ENCODE measurements around the gene SLC25A30. TPM values are rescaled to one million over a fixed set of nuclear protein-coding genes. Genes with fewer than 3 reads are reported as not detected.

The SLC25A30 gene
- total RNA-seq, 1 experiment from 2014 or later: 6.3 TPM

DNA sequence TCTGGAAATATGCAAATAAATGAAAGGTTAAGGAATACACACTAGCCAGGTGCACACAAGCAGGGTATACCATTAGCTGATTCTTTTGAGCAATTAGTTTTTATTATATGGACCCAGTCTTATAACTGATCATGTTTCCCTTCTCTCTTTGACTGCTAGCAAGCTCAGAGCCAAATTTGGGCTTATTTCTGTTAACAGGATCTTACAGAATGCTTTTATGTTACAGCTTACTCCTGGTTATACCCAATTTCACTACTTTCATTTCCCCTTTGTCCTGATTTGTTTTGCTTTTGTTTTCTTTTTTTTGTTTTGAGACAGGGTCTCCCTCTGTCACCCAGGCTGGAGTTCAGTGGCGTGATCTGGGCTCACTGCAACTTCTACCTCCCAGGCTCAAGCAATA is 64.3 kb downstream of the SLC25A30 start:
- no peaks in the 10 kb centered on the region for H3K79me2 ChIP-seq (ENCODE audit: insufficient read depth, low read length)
- H3K27me3 Mint-ChIP-seq (ENCODE audit: low read depth): no peaks in the 10 kb centered on the region
- H3K79me1 ChIP-seq (ENCODE audit: insufficient read depth, low read depth, low read length, poor library complexity, severe bottlenecking): no peaks in the 10 kb centered on the region
- H3T11ph ChIP-seq (ENCODE audit: low read length): no peak overlapping the region
- H3K23ac ChIP-seq (ENCODE audit: insufficient read length, low read depth, low read length): no peak overlapping the region
- H3K27me3 ChIP-seq (ENCODE audit: insufficient read depth, low read length): no peaks in the 10 kb centered on the region
- H4K8ac ChIP-seq (replicated peaks; ENCODE audit: insufficient read length, low read depth, low read length): no peak overlapping the region
- H4K20me1 ChIP-seq (ENCODE audit: control insufficient read depth, insufficient read depth, insufficient read length): no peaks in the 10 kb centered on the region
- no peak overlapping the region for H2BK20ac ChIP-seq (ENCODE audit: low read depth, low read length, poor library complexity, severe bottlenecking)
- H3K18ac ChIP-seq (ENCODE audit: insufficient read length, low read depth, low read length): no peak overlapping the region
- peaks cover 24 to 58% (median 57%) of the 10 kb centered on the region in 3 experiments for H3K36me3 Mint-ChIP-seq (ENCODE audit: insufficient read depth in 1 of 3, low read depth in 3 of 3)
- no peak overlapping the region for H2BK15ac ChIP-seq (ENCODE audit: low read depth, low read length)
- H3K27ac ChIP-seq (ENCODE audit: insufficient read length, low read depth, low read length): no peak overlapping the region
- no peak overlapping the region for H2AFZ ChIP-seq (ENCODE audit: low read length)
- H2BK5ac ChIP-seq (ENCODE audit: insufficient read length, low read length): no peak overlapping the region
- no peak overlapping the region for H3K4ac ChIP-seq (ENCODE audit: low read depth, low read length)
- no peak overlapping the region for H3K9ac ChIP-seq (ENCODE audit: extremely low read depth, insufficient read length, low read length)
- H3K4me2 ChIP-seq (ENCODE audit: insufficient read depth, insufficient read length, low read length): no peak overlapping the region
- no peaks in the 10 kb centered on the region for H3K9me3 ChIP-seq (ENCODE audit: control insufficient read depth, low read depth, low read length)
- no peak overlapping the region for H3K14ac ChIP-seq (ENCODE audit: insufficient read depth, low read length)
- no peak overlapping the region for H4K91ac ChIP-seq (ENCODE audit: insufficient read length, low read depth, low read length)
- H3K4me3 Mint-ChIP-seq: no peak overlapping the region
- no peaks in the 10 kb centered on the region for H3K4me1 Mint-ChIP-seq
- H3K27ac Mint-ChIP-seq: no peak overlapping the region
- no peak for TF ChIP-seq CTCF (conservative IDR thresholded peaks at IDR 0.05)
- H3K4me1 ChIP-seq (ENCODE audit: insufficient read depth, low read length): no peaks in the 10 kb centered on the region
- H3K56ac ChIP-seq (ENCODE audit: insufficient read length, low read depth, low read length): no peak overlapping the region
- DNase-seq: no peak
- H4K5ac ChIP-seq (ENCODE audit: insufficient read length, low read depth, low read length): no peak overlapping the region
- no peak overlapping the region for H2BK120ac ChIP-seq (ENCODE audit: low read depth, low read length, poor library complexity, severe bottlenecking)
- H3K9me3 Mint-ChIP-seq: no peaks in the 10 kb centered on the region
- no CpG with 5 or more reads among the region's 1 CpG for WGBS (ENCODE audit: extremely low coverage, insufficient read length, low lambda C conversion rate)
- no peaks in the 10 kb centered on the region for H3K23me2 ChIP-seq (ENCODE audit: insufficient read length, low read depth, low read length, poor library complexity, severe bottlenecking)
- H2AK5ac ChIP-seq (ENCODE audit: insufficient read length, low read length): no peak overlapping the region
- H2BK12ac ChIP-seq (ENCODE audit: insufficient read length, low read depth, low read length): no peak overlapping the region
